H1 (cell line): Measurements from ENCODE around the gene BMPR1A. TPM values are rescaled to one million over a fixed set of nuclear protein-coding genes. Genes with fewer than 3 reads are reported as not detected.

ENCODE experiments used
- CTCF ChIA-PET: fragments of 300-600 bp; sonication (Branson Sonifier 250); formaldehyde crosslinking; loops from one replicate; lab custom pipeline; 2021; ENCODE audit not compliant: partially characterized antibody; lab: Charles Lee
- POLR2A ChIA-PET: fragments of 300-600 bp; sonication (Branson Sonifier 250); formaldehyde crosslinking; loops from one replicate; lab custom pipeline; 2021; ENCODE audit warnings: inconsistent platforms; ENCODE audit not compliant: partially characterized antibody; lab: Charles Lee
- DNase-seq, 2 experiments: peaks; one replicate each; pipeline versions ENCODE4 v3.0.0 to v3.0.0-alpha.2; 2010 to 2022; ENCODE audit warnings: low spot score in 2 of 2, low read depth in 1 of 2, mixed read lengths in 1 of 2
- FAIRE-seq: peaks from 2 replicates; lab custom pipeline; 2011; peaks lifted over from hg19 to GRCh38; lab: Jason Lieb, UNC
- H2AFZ ChIP-seq: 2 replicates; pipeline ENCODE4 v1.8.1; 2012; ENCODE audit warnings: low read length, inconsistent platforms
- H2AK5ac ChIP-seq: 2 replicates; pipeline ENCODE4 v1.6.1; 2013; ENCODE audit warnings: low read depth, low read length
- H2BK120ac ChIP-seq: replicated peaks from 2 replicates; pipeline ENCODE3; 2013; ENCODE audit warnings: low read depth, low read length, inconsistent platforms
- H2BK12ac ChIP-seq: 2 replicates; pipeline ENCODE4 v1.6.1; 2013; ENCODE audit warnings: low read depth, low read length
- H2BK15ac ChIP-seq: 2 replicates; pipeline ENCODE4 v1.6.1; 2013; ENCODE audit warnings: low read length
- H2BK20ac ChIP-seq: 2 replicates; pipeline ENCODE4 v1.6.1; 2013; ENCODE audit warnings: low read length
- H2BK5ac ChIP-seq: 2 replicates; pipeline ENCODE4 v1.6.1; 2013; ENCODE audit warnings: low read depth, low read length
- H3K14ac ChIP-seq: 2 replicates; pipeline ENCODE4 v1.6.1; 2013; ENCODE audit warnings: inconsistent platforms; ENCODE audit not compliant: insufficient read length
- H3K18ac ChIP-seq: 2 replicates; pipeline ENCODE4 v1.6.1; 2013; ENCODE audit warnings: low read length; ENCODE audit errors: extremely low read depth
- H3K23ac ChIP-seq: 2 replicates; pipeline ENCODE4 v1.6.1; 2013; ENCODE audit warnings: inconsistent platforms; ENCODE audit not compliant: insufficient read length
- H3K23me2 ChIP-seq: 2 replicates; pipeline ENCODE4 v1.6.1; 2013; ENCODE audit warnings: low read depth, low read length
- H3K27ac ChIP-seq: 2 replicates; pipeline ENCODE4 v1.6.1; 2011; ENCODE audit warnings: low read depth, low read length, inconsistent platforms
- H3K27me3 ChIP-seq, 4 experiments: replicated peaks in 1 of 4; 1 replicate in 1 of 4; 2 replicates in 3 of 4; pipeline versions ENCODE4 v1.6.1 to v1.8.1; 2011 to 2013; ENCODE audit warnings: low read length in 3 of 4, mild to moderate bottlenecking in 3 of 4, inconsistent platforms in 2 of 4, mixed read lengths in 2 of 4, moderate library complexity in 1 of 4; ENCODE audit not compliant: control insufficient read depth in 3 of 4, insufficient read depth in 3 of 4; ENCODE audit errors: extremely low read depth in 1 of 4
- H3K36me3 ChIP-seq, 4 experiments: 2 replicates each; pipeline versions ENCODE4 v1.6.1 to v1.8.1; 2011 to 2013; ENCODE audit warnings: mild to moderate bottlenecking in 4 of 4, low read length in 3 of 4, moderate library complexity in 2 of 4, control low read depth in 1 of 4, inconsistent platforms in 1 of 4; ENCODE audit not compliant: insufficient read depth in 4 of 4, control insufficient read depth in 2 of 4
- H3K4ac ChIP-seq: replicated peaks from 2 replicates; pipeline ENCODE3; 2013; ENCODE audit warnings: low read length, low read depth, mixed read lengths, inconsistent platforms; ENCODE audit not compliant: insufficient read length
- H3K4me1 ChIP-seq, 4 experiments: replicated peaks in 1 of 4; 1 replicate in 1 of 4; 2 replicates in 3 of 4; pipeline versions ENCODE4 v1.6.1 to v1.8.1; 2011 to 2013; ENCODE audit warnings: low read length in 3 of 4, inconsistent platforms in 2 of 4, mixed read lengths in 1 of 4; ENCODE audit not compliant: insufficient read depth in 4 of 4, control insufficient read depth in 3 of 4
- H3K4me2 ChIP-seq, 2 experiments: 2 replicates each; pipeline versions ENCODE4 v1.6.1 to v1.8.1; 2011 to 2013; ENCODE audit warnings: low read depth in 2 of 2, low read length in 2 of 2, control low read depth in 1 of 2, inconsistent platforms in 1 of 2, mild to moderate bottlenecking in 1 of 2; ENCODE audit not compliant: insufficient read depth in 1 of 2
- H3K4me3 ChIP-seq, 4 experiments: fragments of 200-600, 300-600 bp in 1 of 4; sonication (generic), shearing (Covaris generic), sonication (Bioruptor Twin) in 1 of 4; 2 replicates each; pipeline versions ENCODE4 v1.5.1 to v1.8.1; 2011 to 2016; ENCODE audit warnings: low read length in 4 of 4, low read depth in 3 of 4, control low read depth in 2 of 4, inconsistent platforms in 2 of 4, mild to moderate bottlenecking in 2 of 4, mixed read lengths in 1 of 4, moderate library complexity in 1 of 4; ENCODE audit not compliant: insufficient read depth in 2 of 4; ENCODE audit errors: extremely low read depth in 1 of 4
- H3K56ac ChIP-seq: replicated peaks from 2 replicates; pipeline ENCODE3; 2013; ENCODE audit warnings: low read depth, mild to moderate bottlenecking, mixed read lengths, low read length, inconsistent platforms; ENCODE audit not compliant: insufficient read length
- H3K79me1 ChIP-seq: 2 replicates; pipeline ENCODE4 v1.6.1; 2013; ENCODE audit warnings: low read depth, low read length, control low read depth
- H3K79me2 ChIP-seq, 2 experiments: 2 replicates each; pipeline versions ENCODE4 v1.6.1 to v1.8.1; 2012 to 2013; ENCODE audit warnings: low read length in 2 of 2, mild to moderate bottlenecking in 2 of 2, inconsistent platforms in 1 of 2; ENCODE audit not compliant: insufficient read depth in 2 of 2, control insufficient read depth in 1 of 2
- H3K9ac ChIP-seq, 4 experiments: replicated peaks in 1 of 4; 1 replicate in 1 of 4; 2 replicates in 3 of 4; pipeline versions ENCODE4 v1.6.1 to v1.8.1; 2011 to 2013; ENCODE audit warnings: low read depth in 3 of 4, low read length in 3 of 4, control low read depth in 2 of 4, mild to moderate bottlenecking in 2 of 4, moderate library complexity in 2 of 4, inconsistent platforms in 1 of 4; ENCODE audit errors: extremely low read depth in 1 of 4
- H3K9me3 ChIP-seq, 2 experiments: 2 replicates each; pipeline versions ENCODE4 v1.6.1 to v1.8.1; 2012 to 2013; ENCODE audit warnings: mild to moderate bottlenecking in 2 of 2, moderate library complexity in 2 of 2, control low read depth in 1 of 2, inconsistent platforms in 1 of 2, low read depth in 1 of 2, low read length in 1 of 2, mixed read lengths in 1 of 2; ENCODE audit not compliant: insufficient read depth in 2 of 2
- H4K20me1 ChIP-seq, 2 experiments: replicated peaks in 1 of 2; 2 replicates each; pipeline versions ENCODE3 to v1.8.1; 2011 to 2013; ENCODE audit warnings: inconsistent platforms in 2 of 2, low read length in 2 of 2, mild to moderate bottlenecking in 1 of 2; ENCODE audit not compliant: insufficient read depth in 2 of 2, control insufficient read depth in 1 of 2
- H4K5ac ChIP-seq: 2 replicates; pipeline ENCODE4 v1.6.1; 2013; ENCODE audit warnings: low read length, low read depth, mixed read lengths, inconsistent platforms; ENCODE audit not compliant: insufficient read length
- H4K8ac ChIP-seq: 2 replicates; pipeline ENCODE4 v1.8.0; 2013; ENCODE audit warnings: mild to moderate bottlenecking, moderate library complexity, low read length, inconsistent platforms; ENCODE audit not compliant: insufficient read depth; ENCODE audit errors: extremely low read depth
- H4K91ac ChIP-seq: replicated peaks from 2 replicates; pipeline ENCODE3; 2013; ENCODE audit warnings: low read length, mixed read lengths, inconsistent platforms; ENCODE audit not compliant: insufficient read length
- ATF2 ChIP-seq: IDR thresholded peaks from 2 replicates; pipeline ENCODE4 v1.6.1; 2012; ENCODE audit warnings: low read length, inconsistent platforms
- MAX ChIP-seq: IDR thresholded peaks from 2 replicates; pipeline ENCODE4 v1.6.1; 2012; ENCODE audit warnings: inconsistent platforms
- NRF1 ChIP-seq: IDR thresholded peaks from 2 replicates; pipeline ENCODE4 v1.6.1; 2011; ENCODE audit warnings: mild to moderate bottlenecking, low read depth, low read length, improper control_type of control experiment
- TBP ChIP-seq: IDR thresholded peaks from 2 replicates; pipeline ENCODE4 v1.6.1; 2011; ENCODE audit warnings: low read depth, low read length, improper control_type of control experiment
- TCF12 ChIP-seq: IDR thresholded peaks from 2 replicates; pipeline ENCODE4 v1.6.1; 2011; ENCODE audit warnings: low read depth, mild to moderate bottlenecking, low read length
- WGBS, 2 experiments: shearing (Covaris generic) in 1 of 2; methylation state at CpG; one replicate each; pipeline versions ENCODE4 v1.1.6 to v1.1.7; 2013 to 2015; ENCODE audit warnings: low lambda C conversion rate in 2 of 2, mixed read lengths in 2 of 2, inconsistent platforms in 1 of 2, low coverage in 1 of 2, missing lambda C conversion rate in 1 of 2; ENCODE audit not compliant: insufficient replicate concordance in 2 of 2, insufficient coverage in 1 of 2, insufficient read length in 1 of 2; ENCODE audit errors: extremely low coverage in 1 of 2, missing lambda C conversion rate in 1 of 2; 5-methylcytosine and 5-hydroxymethylcytosine counted together
- polyA plus RNA-seq, 7 experiments: library from polyadenylated mRNA; depleted of rRNA in 3 of 7; stranded (reverse) in 5 of 7; unstranded in 2 of 7; fragments of >200 nt in 5 of 7; fragments of 200-250 nt in 2 of 7; gene quantifications; 1 replicate in 5 of 7; 2 replicates in 1 of 7; 4 replicates in 1 of 7; pipeline versions ENCODE4 v1.2.1 to v1.2.3, GENCODE V29; 2011 to 2013; ENCODE audit warnings: missing spikeins in 2 of 7, mixed read lengths in 2 of 7
- total RNA-seq: library from RNA; stranded (reverse); fragmentation: NEBNext Ultra II Directional; extraction: Animal tissue kit (Norgen Biotek cat#: 25700); gene quantifications from 2 replicates; pipeline ENCODE4 v1.2.1, GENCODE V29; 2021

BMPR1A gene
- total and polyA plus RNA-seq, 2 of the 8 experiments (the other 6 are each of a cell fraction or from before 2014, with no cell fraction given) = 34.4 to 129 TPM

- FAIRE-seq (no peak), DNase-seq (peak in 1 of 2 experiments; percentile 47)
- peak within 1 kb of the TSS; percentile 99 for H2BK20ac ChIP-seq
- H3K4ac ChIP-seq = peak within 1 kb of the TSS; percentile 58
- no peaks in the 10 kb centered on the region for H3K79me1 ChIP-seq
- peak within 1 kb of the TSS; percentile 53; the same call in 1 of the 2 replicates for H4K8ac ChIP-seq
- H2BK12ac ChIP-seq = peak within 1 kb of the TSS; percentile 99; the same call in 1 of the 2 replicates
- no peak within 1 kb of the TSS for H3K14ac ChIP-seq
- H2AK5ac ChIP-seq = peak within 1 kb of the TSS; percentile 100
- H2BK120ac ChIP-seq = peak within 1 kb of the TSS; percentile 79
- no peaks in the 10 kb centered on the region for H3K9me3 ChIP-seq
- no peaks in the 10 kb centered on the region for H3K79me2 ChIP-seq
- H3K27me3 ChIP-seq = no peaks in the 10 kb centered on the region
- H3K4me2 ChIP-seq = no peak within 1 kb of the TSS
- H4K91ac ChIP-seq = peak within 1 kb of the TSS; percentile 96
- WGBS, 2 experiments = 91% methylated on average over 18 of the region's 22 CpGs; no CpG with 5 or more reads in 1 of the 2 experiments
- H3K36me3 ChIP-seq = no peaks in the 10 kb centered on the region
- no peak within 1 kb of the TSS for H3K23ac ChIP-seq
- no peak within 1 kb of the TSS for H2AFZ ChIP-seq
- H3K9ac ChIP-seq = no peak within 1 kb of the TSS
- ChIA-PET POLR2A (interaction anchor here (0.7 to 2.0 kb wide), 4 partner anchors 12 to 17 kb away, joined by 4 to 6 read pairs (median 4); no protein-coding TSS in a partner anchor), CTCF (interaction anchor here (1.1 to 26.4 kb wide), 5 partner anchors 2 to 269 kb away, joined by 3 to 975 read pairs (median 11); partner anchors contain the start of genes ADIRF, MMRN2 and SNCG)
- H3K4me1 ChIP-seq = peaks cover 16 to 60% (median 48%) of the 10 kb centered on the region in 4 experiments
- no peak within 1 kb of the TSS for H3K27ac ChIP-seq
- no peak within 1 kb of the TSS for H3K4me3 ChIP-seq
- H4K5ac ChIP-seq = peak within 1 kb of the TSS; percentile 28
- H4K20me1 ChIP-seq = no peaks in the 10 kb centered on the region
- TF ChIP-seq MAX (no peak), TCF12 (no peak), TBP (no peak), ATF2 (no peak), NRF1 (no peak)
- H2BK15ac ChIP-seq = peak within 1 kb of the TSS; percentile 100; the same call in 1 of the 2 replicates
- no peaks in the 10 kb centered on the region for H3K23me2 ChIP-seq
- no peak within 1 kb of the TSS for H3K56ac ChIP-seq
- H3K18ac ChIP-seq = peak within 1 kb of the TSS; percentile 75
- peak within 1 kb of the TSS; percentile 99; the same call in 1 of the 2 replicates for H2BK5ac ChIP-seq
Measured at GRCh38 chr10:86958116-86958900, 201.9 kb downstream of the BMPR1A start, which contains the start of gene SNCG. SNCG (plus strand) TSS chr10:86958599; CDS start chr10:86958698, 99 bp downstream.
